ENCODE data around the gene CTTNBP2.

DNA sequence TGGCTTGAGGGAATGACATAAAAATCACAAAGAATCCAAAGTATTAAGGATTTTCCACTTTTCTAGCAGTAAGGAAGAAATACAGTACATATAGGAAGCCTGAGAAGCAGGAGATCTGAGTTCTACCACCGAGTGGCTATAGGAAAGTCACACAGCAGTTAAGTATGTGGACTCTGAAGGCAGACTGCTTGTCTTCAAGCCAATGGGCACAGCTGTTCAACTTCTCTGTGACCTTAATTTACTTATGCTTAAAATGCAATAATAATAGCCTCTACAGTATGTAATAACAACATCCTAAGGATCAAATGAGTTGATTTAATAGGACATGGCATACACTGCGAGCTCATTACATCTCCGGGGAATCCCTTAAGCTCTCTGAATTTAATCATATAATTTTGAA, 68.0 kb downstream of the CTTNBP2 start:
- no peak for TF ChIP-seq CTCF (IDR thresholded peaks at IDR 0.05 in 8 of 11, conservative IDR thresholded peaks at IDR 0.05 in 3 of 11)
- no peak for TF ChIP-seq POLR2AphosphoS5 (IDR thresholded peaks at IDR 0.05)

Data from spleen (tissue), 7 donors.